Fibroblast of lung (primary cell): ENCODE measurements around the gene FHOD3. TPM values are rescaled to one million over a fixed set of nuclear protein-coding genes. Genes with fewer than 3 reads are reported as not detected.
A peak's percentile ranks its signal among the peaks of the same experiment; 100 is the strongest.

Experiments used
- DNase-seq, 2 donors: peaks; one replicate each; pipeline versions ENCODE4 v3.0.0 to v3.0.0-alpha.2; 2010; ENCODE audit warnings: low read depth in 2 of 2
- H2AFZ ChIP-seq: 2 replicates; pipeline ENCODE4 v1.5.1; 2012; ENCODE audit warnings: low read length, control low read depth, inconsistent platforms
- H3K27ac ChIP-seq: 2 replicates; pipeline ENCODE4 v1.5.1; 2011; ENCODE audit warnings: low read length, control low read depth; ENCODE audit not compliant: insufficient read depth
- H3K27me3 ChIP-seq: 2 replicates; pipeline ENCODE4 v1.5.1; 2011; ENCODE audit warnings: mild to moderate bottlenecking, low read length; ENCODE audit not compliant: control insufficient read depth, insufficient read depth
- H3K36me3 ChIP-seq: 2 replicates; pipeline ENCODE4 v1.5.1; 2011; ENCODE audit warnings: low read length; ENCODE audit not compliant: control insufficient read depth, insufficient read depth
- H3K4me1 ChIP-seq: 2 replicates; pipeline ENCODE4 v1.5.1; 2011; ENCODE audit warnings: low read length; ENCODE audit not compliant: control insufficient read depth, insufficient read depth; ENCODE audit errors: extremely low read depth
- H3K4me2 ChIP-seq: 2 replicates; pipeline ENCODE4 v1.5.1; 2011; ENCODE audit warnings: low read length, control low read depth; ENCODE audit not compliant: insufficient read depth; ENCODE audit errors: extremely low read depth
- H3K4me3 ChIP-seq, 4 experiments: fragments of 200-600 bp in 1 of 4; sonication (generic) in 1 of 4; replicated peaks in 1 of 4; 2 replicates each; pipeline ENCODE4 v1.5.1; 2011 to 2016; ENCODE audit warnings: low read length in 4 of 4, low read depth in 3 of 4, mild to moderate bottlenecking in 3 of 4, control low read depth in 2 of 4, inconsistent platforms in 1 of 4, mixed read lengths in 1 of 4; ENCODE audit not compliant: insufficient read depth in 1 of 4; ENCODE audit errors: control extremely low read depth in 1 of 4
- H3K79me2 ChIP-seq: 2 replicates; pipeline ENCODE4 v1.5.1; 2012; ENCODE audit warnings: mild to moderate bottlenecking, low read length, inconsistent platforms; ENCODE audit not compliant: control insufficient read depth, insufficient read depth
- H3K9ac ChIP-seq: 2 replicates; pipeline ENCODE4 v1.5.1; 2011; ENCODE audit warnings: mild to moderate bottlenecking, low read length, control low read depth; ENCODE audit not compliant: insufficient read depth
- H3K9me3 ChIP-seq: 2 replicates; pipeline ENCODE4 v1.5.1; 2012; ENCODE audit warnings: low read depth, low read length; ENCODE audit not compliant: control insufficient read depth, insufficient read depth
- H4K20me1 ChIP-seq: 2 replicates; pipeline ENCODE4 v1.5.1; 2011; ENCODE audit warnings: low read length; ENCODE audit not compliant: control insufficient read depth, insufficient read depth; ENCODE audit errors: extremely low read depth
- EZH2 ChIP-seq: IDR thresholded peaks from 2 replicates; pipeline ENCODE4 v1.5.1; 2012; ENCODE audit warnings: low read length, control low read depth, mild to moderate bottlenecking; ENCODE audit errors: missing control alignments
- polyA plus RNA-seq, 2 donors: library from polyadenylated mRNA; depleted of rRNA in 1 of 2; stranded (reverse) in 1 of 2; unstranded in 1 of 2; fragments of >200 nt; gene quantifications; 2 replicates each; pipeline ENCODE4 v1.2.1, GENCODE V29; 2011 to 2012; ENCODE audit warnings: missing spikeins in 1 of 2
- total RNA-seq: library from RNA; depleted of rRNA; stranded (reverse); fragments of >200 nt; gene quantifications from 2 replicates; pipeline ENCODE4 v1.2.1, GENCODE V29; 2014
- TF ChIP-seq, protein P1 (sequence below), 2 donors: IDR thresholded peaks in 1 of 2; conservative IDR thresholded peaks in 1 of 2; 1 replicate in 1 of 2; 2 replicates in 1 of 2; pipeline ENCODE4 v1.5.1; 2011 to 2012; ENCODE audit warnings: low read length in 2 of 2, control low read depth in 1 of 2, inconsistent platforms in 1 of 2, low read depth in 1 of 2, mild to moderate bottlenecking in 1 of 2

The FHOD3 gene
- total and polyA plus RNA-seq, 2 donors (not counting 1 experiment from before 2014, with no cell fraction given) = 16.1 to 28.2 TPM

GRCh38 chr18:36516726-36517125 lies 219.2 kb downstream of the FHOD3 start:
- Histone ChIP-seq H3K9ac (no peak overlapping the region), H3K79me2 (no peaks in the 10 kb centered on the region), H3K36me3 (no peaks in the 10 kb centered on the region), H4K20me1 (no peaks in the 10 kb centered on the region), H3K4me3 (no peak overlapping the region), H3K4me1 (no peaks in the 10 kb centered on the region), H3K4me2 (no peak overlapping the region), H3K9me3 (no peaks in the 10 kb centered on the region), H3K27me3 (no peaks in the 10 kb centered on the region), H2AFZ (no peak overlapping the region), H3K27ac (no peak overlapping the region)
- TF ChIP-seq, protein P1, sequence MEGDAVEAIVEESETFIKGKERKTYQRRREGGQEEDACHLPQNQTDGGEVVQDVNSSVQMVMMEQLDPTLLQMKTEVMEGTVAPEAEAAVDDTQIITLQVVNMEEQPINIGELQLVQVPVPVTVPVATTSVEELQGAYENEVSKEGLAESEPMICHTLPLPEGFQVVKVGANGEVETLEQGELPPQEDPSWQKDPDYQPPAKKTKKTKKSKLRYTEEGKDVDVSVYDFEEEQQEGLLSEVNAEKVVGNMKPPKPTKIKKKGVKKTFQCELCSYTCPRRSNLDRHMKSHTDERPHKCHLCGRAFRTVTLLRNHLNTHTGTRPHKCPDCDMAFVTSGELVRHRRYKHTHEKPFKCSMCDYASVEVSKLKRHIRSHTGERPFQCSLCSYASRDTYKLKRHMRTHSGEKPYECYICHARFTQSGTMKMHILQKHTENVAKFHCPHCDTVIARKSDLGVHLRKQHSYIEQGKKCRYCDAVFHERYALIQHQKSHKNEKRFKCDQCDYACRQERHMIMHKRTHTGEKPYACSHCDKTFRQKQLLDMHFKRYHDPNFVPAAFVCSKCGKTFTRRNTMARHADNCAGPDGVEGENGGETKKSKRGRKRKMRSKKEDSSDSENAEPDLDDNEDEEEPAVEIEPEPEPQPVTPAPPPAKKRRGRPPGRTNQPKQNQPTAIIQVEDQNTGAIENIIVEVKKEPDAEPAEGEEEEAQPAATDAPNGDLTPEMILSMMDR (conservative IDR thresholded peaks at IDR 0.05 in 1 of 2, IDR thresholded peaks at IDR 0.05 in 1 of 2; ENCODE audit: low read depth in 1 of 2, low read length in 2 of 2) = no peak
- TF ChIP-seq EZH2 = no peak
- DNase-seq = no peak

GRCh38 chr18:36518839-36519238 lies 221.3 kb downstream of the FHOD3 start:
- Histone ChIP-seq H3K36me3 (no peaks in the 10 kb centered on the region), H3K4me3 (no peak overlapping the region), H3K9me3 (no peaks in the 10 kb centered on the region), H3K4me2 (no peak overlapping the region), H3K9ac (no peak overlapping the region), H3K27me3 (no peaks in the 10 kb centered on the region), H3K27ac (no peak overlapping the region), H2AFZ (no peak overlapping the region), H4K20me1 (no peaks in the 10 kb centered on the region), H3K4me1 (no peaks in the 10 kb centered on the region), H3K79me2 (no peaks in the 10 kb centered on the region)
- TF ChIP-seq, protein P1 (conservative IDR thresholded peaks at IDR 0.05 in 1 of 2, IDR thresholded peaks at IDR 0.05 in 1 of 2; ENCODE audit: low read depth in 1 of 2, low read length in 2 of 2) = no peak
- TF ChIP-seq EZH2 = no peak
- DNase-seq = no peak

- Histone ChIP-seq H3K9ac (no peak overlapping the region), H2AFZ (no peak overlapping the region)
- peak in 1 of 2 donors; percentile 79 for DNase-seq
These were observed 221.8 kb downstream of the FHOD3 start for GRCh38 chr18:36519358-36519757.

More at GRCh38 chr18:36519358-36519757, 221.8 kb downstream of the FHOD3 start:
- Histone ChIP-seq H3K4me2 (no peak overlapping the region), H3K4me1 (no peaks in the 10 kb centered on the region), H3K27me3 (no peaks in the 10 kb centered on the region), H3K27ac (no peak overlapping the region), H3K36me3 (no peaks in the 10 kb centered on the region), H3K4me3 (no peak overlapping the region), H4K20me1 (no peaks in the 10 kb centered on the region), H3K9me3 (no peaks in the 10 kb centered on the region), H3K79me2 (no peaks in the 10 kb centered on the region)
- TF ChIP-seq, protein P1 (conservative IDR thresholded peaks at IDR 0.05 in 1 of 2, IDR thresholded peaks at IDR 0.05 in 1 of 2; ENCODE audit: low read depth in 1 of 2, low read length in 2 of 2) = no peak
- TF ChIP-seq EZH2 = no peak
